ENCODE results near the gene ZBTB40. TPM values are rescaled to one million over a fixed set of nuclear protein-coding genes. Genes with fewer than 3 reads are reported as not detected.

The ZBTB40 gene
- total and polyA plus RNA-seq, 2 of the 13 experiments (the other 11 are each of a cell fraction or from before 2014, with no cell fraction given), result 8.8 to 16.5 TPM

- TF ChIP-seq ZNF407 (CRISPR knock-in tag; IDR thresholded peaks at IDR 0.05; ENCODE audit: not compliant biosample characterization), result no peak
- TF ChIP-seq ZNF547 (CRISPR knock-in tag; IDR thresholded peaks at IDR 0.05), result no peak
- TF ChIP-seq TP53 (CRISPR knock-in tag; conservative IDR thresholded peaks at IDR 0.05), result peak; percentile 34; the same call in 1 of the 2 replicates
- no peak for TF ChIP-seq SATB2 (CRISPR knock-in tag; IDR thresholded peaks at IDR 0.05)
- 0 out of 2 replicates have a peak, but pooled peaks have one; percentile 64 for TF ChIP-seq SP1 (IDR thresholded peaks at IDR 0.05)
- peak; percentile 99 for TF ChIP-seq SP1 (CRISPR knock-in tag; IDR thresholded peaks at IDR 0.05)
- no peak for TF ChIP-seq FOXA1 (IDR thresholded peaks at IDR 0.05)
- TF ChIP-seq FOXA1 (CRISPR knock-in tag; IDR thresholded peaks at IDR 0.05), result peak; percentile 87
- TF ChIP-seq HBP1 (CRISPR knock-in tag; IDR thresholded peaks at IDR 0.05; ENCODE audit: low read depth), result no peak; the same call in 1 of the 2 replicates
- no peak for TF ChIP-seq ZNF138 (CRISPR knock-in tag; IDR thresholded peaks at IDR 0.05; ENCODE audit: low read depth)
- peak; percentile 75; the same call in 1 of the 2 replicates for TF ChIP-seq ATF1 (CRISPR knock-in tag; IDR thresholded peaks at IDR 0.05)
- TF ChIP-seq ZBTB7A (CRISPR knock-in tag; IDR thresholded peaks at IDR 0.05), result peak; percentile 44; the same call in 1 of the 2 replicates
- TF ChIP-seq SRF (IDR thresholded peaks at IDR 0.05; ENCODE audit: low read depth, low read length), result no peak; the same call in 1 of the 2 replicates
- TF ChIP-seq CHD2 (IDR thresholded peaks at IDR 0.05; ENCODE audit: low read depth, low read length), result peak; percentile 55; the same call in 1 of the 2 replicates
- 0 out of 2 replicates have a peak, but pooled peaks have one; percentile 56 for TF ChIP-seq KLF6 (CRISPR knock-in tag; IDR thresholded peaks at IDR 0.05)
- no peak; the same call in 1 of the 2 replicates for TF ChIP-seq PRDM15 (CRISPR knock-in tag; IDR thresholded peaks at IDR 0.05)
- no peak for TF ChIP-seq SMAD1 (CRISPR knock-in tag; IDR thresholded peaks at IDR 0.05; ENCODE audit: borderline replicate concordance, low read depth)
Observed at GRCh38 chr1:22451702-22452480, at the start of gene ZBTB40 (continued).

All from HepG2 (cell line).